HepG2 (cell line): ENCODE results near the gene COMMD10. TPM values are rescaled to one million over a fixed set of nuclear protein-coding genes. Genes with fewer than 3 reads are reported as not detected.

Experiments used
- ATAC-seq: fragments of 200-7000 bp; cut with Tn5 transposase; 3 replicates; pipeline ENCODE4 v1.9.1; 2020; ENCODE audit warnings: mild to moderate bottlenecking, moderate library complexity
- BruUV-seq: library from RNA; stranded (reverse); fragments of 400-500 nt; replicated peaks from 2 replicates; lab custom pipeline; 2021; lab: Mats Ljungman, UMichigan
- CTCF ChIA-PET: fragments of 300-600 bp; formaldehyde crosslinking; extraction: SDS; loops from one replicate; lab custom pipeline; 2021; ENCODE audit warnings: low total read pairs, inconsistent platforms, low intra/inter-chr PET ratio; lab: Yijun Ruan, JAX
- POLR2A ChIA-PET: fragments of 350-600 bp; sonication (Branson Sonifier 250); formaldehyde crosslinking; loops from one replicate; lab custom pipeline; 2020; ENCODE audit warnings: antibody characterized with exemption, inconsistent platforms; lab: Yijun Ruan, JAX
- DNase-seq: peaks from one replicate; pipeline ENCODE4 v3.0.0-alpha.2; 2015; ENCODE audit warnings: low spot score
- FAIRE-seq: peaks from 3 replicates; lab custom pipeline; 2011; peaks lifted over from hg19 to GRCh38; lab: Jason Lieb, UNC
- H2AFZ ChIP-seq: one replicate; pipeline ENCODE4 v1.6.1; 2011; ENCODE audit warnings: low read length, inconsistent platforms
- H3K27ac ChIP-seq: fragments of 300-600 bp; 3 replicates; pipeline ENCODE4 v1.8.0; 2011; ENCODE audit warnings: mixed run types, mild to moderate bottlenecking, mixed read lengths, low read length, inconsistent platforms; ENCODE audit not compliant: insufficient read depth; ENCODE audit errors: extremely low read length
- H3K27me3 ChIP-seq, 2 experiments: fragments of 200-600 bp in 1 of 2; 2 replicates in 1 of 2; 3 replicates in 1 of 2; pipeline versions ENCODE4 v1.6.0 to v1.8.0; 2011; ENCODE audit warnings: low read length in 2 of 2, mild to moderate bottlenecking in 2 of 2, moderate library complexity in 2 of 2, inconsistent platforms in 1 of 2; ENCODE audit not compliant: insufficient read depth in 2 of 2, control insufficient read depth in 1 of 2
- H3K36me3 ChIP-seq, 2 experiments: fragments of 200-600 bp in 1 of 2; replicated peaks in 1 of 2; 2 replicates in 1 of 2; 3 replicates in 1 of 2; pipeline versions ENCODE4 v1.5.1 to v1.8.0; 2011; ENCODE audit warnings: low read length in 2 of 2, inconsistent platforms in 1 of 2; ENCODE audit not compliant: insufficient read depth in 2 of 2, control insufficient read depth in 1 of 2
- H3K4me1 ChIP-seq: 2 replicates; pipeline ENCODE4 v1.5.1; 2012; ENCODE audit warnings: low read length, inconsistent platforms; ENCODE audit not compliant: insufficient read depth
- H3K4me2 ChIP-seq: 2 replicates; pipeline ENCODE4 v1.6.0; 2011; ENCODE audit warnings: low read depth, low read length, inconsistent platforms
- H3K4me3 ChIP-seq, 3 experiments: fragments of 200-600 bp in 1 of 3; sonication (generic), shearing (Covaris generic) in 1 of 3; replicated peaks in 1 of 3; 2 replicates each; pipeline ENCODE4 v1.5.1; 2011 to 2016; ENCODE audit warnings: low read length in 3 of 3, inconsistent platforms in 2 of 3, low read depth in 2 of 3, mild to moderate bottlenecking in 2 of 3, control low read depth in 1 of 3, mixed read lengths in 1 of 3; ENCODE audit not compliant: insufficient read depth in 1 of 3
- H3K79me2 ChIP-seq: one replicate; pipeline ENCODE4 v1.6.1; 2011; ENCODE audit warnings: low read length, inconsistent platforms; ENCODE audit not compliant: insufficient read depth
- H3K9ac ChIP-seq: 2 replicates; pipeline ENCODE4 v1.6.0; 2011; ENCODE audit warnings: mild to moderate bottlenecking, low read depth, low read length, inconsistent platforms; ENCODE audit not compliant: insufficient read depth
- H3K9me3 ChIP-seq: 2 replicates; pipeline ENCODE4 v1.5.1; 2012; ENCODE audit warnings: mild to moderate bottlenecking, low read length
- H4K20me1 ChIP-seq: 2 replicates; pipeline ENCODE4 v1.6.0; 2011; ENCODE audit warnings: inconsistent platforms, mild to moderate bottlenecking, low read length, moderate library complexity; ENCODE audit not compliant: insufficient read depth
- CREB1 ChIP-seq, 2 experiments: fragments of 450-650 bp in 1 of 2; IDR thresholded peaks; 2 replicates each; pipeline ENCODE4 v1.6.1; 2016 to 2017; ENCODE audit warnings: control low read depth in 1 of 2, mild to moderate bottlenecking in 1 of 2, missing compliant biosample characterization in 1 of 2, missing genetic modification characterization in 1 of 2
- ETV6 ChIP-seq: sonication (generic); formaldehyde crosslinking; conservative IDR thresholded peaks from 2 replicates; pipeline ENCODE4 v1.4.0; 2020; ENCODE audit warnings: missing genetic modification reagents
- JUNB ChIP-seq: sonication (generic); formaldehyde crosslinking; IDR thresholded peaks from 2 replicates; pipeline ENCODE4 v1.8.0; 2022; ENCODE audit warnings: missing genetic modification reagents, mild to moderate bottlenecking, borderline replicate concordance
- KLF12 ChIP-seq: sonication (generic); formaldehyde crosslinking; IDR thresholded peaks from 2 replicates; pipeline ENCODE4 v1.4.0; 2020; ENCODE audit warnings: missing genetic modification reagents, borderline replicate concordance
- NKX3-1 ChIP-seq: sonication (generic); formaldehyde crosslinking; IDR thresholded peaks from 2 replicates; pipeline ENCODE4 v1.5.0; 2020; ENCODE audit warnings: missing genetic modification reagents
- RFXAP ChIP-seq: sonication (generic); formaldehyde crosslinking; IDR thresholded peaks from 2 replicates; pipeline ENCODE4 v1.4.0; 2020; ENCODE audit warnings: missing genetic modification reagents, borderline replicate concordance
- SRF ChIP-seq: IDR thresholded peaks from 2 replicates; pipeline ENCODE4 v1.6.1; 2011; ENCODE audit warnings: mild to moderate bottlenecking, low read depth, low read length, moderate library complexity
- ZKSCAN5 ChIP-seq: sonication (generic); formaldehyde crosslinking; IDR thresholded peaks from 2 replicates; pipeline ENCODE4 v1.5.1; 2020; ENCODE audit warnings: mild to moderate bottlenecking, missing genetic modification reagents
- ZNF256 ChIP-seq: sonication (generic); formaldehyde crosslinking; conservative IDR thresholded peaks from 2 replicates; pipeline ENCODE4 v1.4.0; 2020; ENCODE audit warnings: missing genetic modification reagents
- ZNF282 ChIP-seq: fragments of 450-650 bp; IDR thresholded peaks from 2 replicates; pipeline ENCODE4 v1.6.1; 2018; ENCODE audit not compliant: partially characterized antibody
- ZNF772 ChIP-seq: sonication (generic); formaldehyde crosslinking; IDR thresholded peaks from 2 replicates; pipeline ENCODE4 v1.5.0; 2020; ENCODE audit warnings: mild to moderate bottlenecking, missing genetic modification reagents
- ZNF777 ChIP-seq: sonication (generic); formaldehyde crosslinking; IDR thresholded peaks from 2 replicates; pipeline ENCODE4 v1.4.0; 2020; ENCODE audit warnings: missing genetic modification reagents
- ZNF879 ChIP-seq: sonication (generic); formaldehyde crosslinking; IDR thresholded peaks from 2 replicates; pipeline ENCODE4 v1.8.1; 2023; ENCODE audit warnings: missing genetic modification reagents
- WGBS: methylation state at CpG from one replicate; pipeline ENCODE4 v1.1.6; 2017; ENCODE audit warnings: low lambda C conversion rate; 5-methylcytosine and 5-hydroxymethylcytosine counted together
- in situ Hi-C: cut with HindIII; loops from 2 replicates; pipeline ENCODE4 v1.10.0; 2017; ENCODE audit warnings: low pct_unique_long_range_greater_than_20kb; ENCODE audit not compliant: extremely low pct_ligation_motif_present
- intact Hi-C: fragments of 100-400 bp; cut with micrococcal nuclease; formaldehyde crosslinking; loops from one replicate; pipeline ENCODE4 v1.10.0; 2022; ENCODE audit not compliant: unreplicated experiment
- polyA plus RNA-seq, 8 experiments: library from polyadenylated mRNA; depleted of rRNA in 3 of 8; stranded (reverse) in 7 of 8; unstranded in 1 of 8; fragments of >200 nt; fragmentation: Illumina TruSeq in 4 of 8; extraction: Trizol in 4 of 8; gene quantifications; 2 replicates each; pipeline versions ENCODE4 v1.2.1 to v1.2.3, GENCODE V29; 2011 to 2016; ENCODE audit warnings: low read depth in 4 of 8, missing spikeins in 1 of 8, mixed read lengths in 1 of 8; ENCODE audit not compliant: insufficient read depth in 1 of 8
- small RNA-seq, 3 experiments: library from RNA; depleted of rRNA; stranded (forward); fragments of <200 nt; gene quantifications; one replicate each; pipeline ENCODE3, GENCODE V24; 2012; ENCODE audit warnings: low read depth in 2 of 3, low replicate concordance in 1 of 3; ENCODE audit not compliant: insufficient read length in 3 of 3, insufficient read depth in 2 of 3
- total RNA-seq, 5 experiments: library from RNA; depleted of rRNA; stranded (reverse); fragments of >200 nt; fragmentation: Illumina TruSeq; extraction: Trizol; gene quantifications; 2 replicates each; pipeline ENCODE4 v1.2.3, GENCODE V29; 2016; ENCODE audit warnings: low read depth in 1 of 5
- TF ChIP-seq, protein P1 (sequence below): sonication (generic); formaldehyde crosslinking; conservative IDR thresholded peaks from 2 replicates; pipeline ENCODE4 v1.4.0; 2020; ENCODE audit warnings: missing genetic modification reagents
- TF ChIP-seq, protein P2 (sequence below): sonication (generic); formaldehyde crosslinking; IDR thresholded peaks from 2 replicates; pipeline ENCODE4 v1.5.1; 2020; ENCODE audit warnings: mild to moderate bottlenecking, missing genetic modification reagents, borderline replicate concordance

Gene COMMD10
- total and polyA plus RNA-seq, 2 of the 13 experiments (the other 11 are each of a cell fraction or from before 2014, with no cell fraction given): 16.9 to 39.3 TPM

DNA sequence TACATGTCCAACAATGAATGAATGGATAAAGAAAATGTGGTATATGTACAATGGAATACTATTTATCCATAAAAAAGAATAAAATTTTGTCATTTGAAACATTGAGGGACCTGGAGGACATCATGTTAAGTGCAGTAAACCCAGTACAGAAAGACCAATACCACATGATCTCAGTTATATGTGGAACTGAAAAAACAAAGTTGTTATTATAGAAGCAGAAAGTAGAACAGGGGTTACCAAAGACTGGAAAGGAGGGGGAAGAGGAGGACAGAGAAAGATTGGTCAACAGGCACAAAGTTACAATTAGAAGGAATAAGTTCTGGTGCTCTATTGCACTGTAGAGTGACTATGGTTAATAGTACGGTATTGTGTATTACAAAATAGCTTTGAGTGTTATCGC is 256.0 kb downstream of the COMMD10 start:
- in situ Hi-C loops (no loop called here), intact Hi-C loops (no loop called here)
- Histone ChIP-seq H3K4me1 (no peaks in the 10 kb centered on the region), H2AFZ (no peak overlapping the region), H3K4me2 (no peak overlapping the region), H3K4me3 (no peak overlapping the region), H3K79me2 (no peaks in the 10 kb centered on the region), H3K27me3 (no peaks in the 10 kb centered on the region), H3K36me3 (no peaks in the 10 kb centered on the region), H3K9ac (no peak overlapping the region), H4K20me1 (no peaks in the 10 kb centered on the region), H3K27ac (no peak overlapping the region), H3K9me3 (peaks cover 5% of the 10 kb centered on the region; the same call in 1 of the 2 replicates)
- BruUV-seq: no TSS peak
- DNase-seq: no peak
- no peak for FAIRE-seq
- no peak for TF ChIP-seq ZNF282
- TF ChIP-seq, protein P1, sequence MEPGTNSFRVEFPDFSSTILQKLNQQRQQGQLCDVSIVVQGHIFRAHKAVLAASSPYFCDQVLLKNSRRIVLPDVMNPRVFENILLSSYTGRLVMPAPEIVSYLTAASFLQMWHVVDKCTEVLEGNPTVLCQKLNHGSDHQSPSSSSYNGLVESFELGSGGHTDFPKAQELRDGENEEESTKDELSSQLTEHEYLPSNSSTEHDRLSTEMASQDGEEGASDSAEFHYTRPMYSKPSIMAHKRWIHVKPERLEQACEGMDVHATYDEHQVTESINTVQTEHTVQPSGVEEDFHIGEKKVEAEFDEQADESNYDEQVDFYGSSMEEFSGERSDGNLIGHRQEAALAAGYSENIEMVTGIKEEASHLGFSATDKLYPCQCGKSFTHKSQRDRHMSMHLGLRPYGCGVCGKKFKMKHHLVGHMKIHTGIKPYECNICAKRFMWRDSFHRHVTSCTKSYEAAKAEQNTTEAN (CRISPR knock-in tag): no peak
- no peak for TF ChIP-seq CREB1 (IDR thresholded peaks at IDR 0.05)
- no peak for TF ChIP-seq CREB1 (CRISPR knock-in tag; IDR thresholded peaks at IDR 0.05)
- TF ChIP-seq JUNB (CRISPR knock-in tag): no peak
- TF ChIP-seq ZKSCAN5 (CRISPR knock-in tag): no peak
- TF ChIP-seq NKX3-1 (CRISPR knock-in tag): no peak
- TF ChIP-seq ZNF772 (CRISPR knock-in tag): no peak
- no peak for TF ChIP-seq ZNF777 (CRISPR knock-in tag)
- TF ChIP-seq RFXAP (CRISPR knock-in tag): no peak
- TF ChIP-seq, protein P2, sequence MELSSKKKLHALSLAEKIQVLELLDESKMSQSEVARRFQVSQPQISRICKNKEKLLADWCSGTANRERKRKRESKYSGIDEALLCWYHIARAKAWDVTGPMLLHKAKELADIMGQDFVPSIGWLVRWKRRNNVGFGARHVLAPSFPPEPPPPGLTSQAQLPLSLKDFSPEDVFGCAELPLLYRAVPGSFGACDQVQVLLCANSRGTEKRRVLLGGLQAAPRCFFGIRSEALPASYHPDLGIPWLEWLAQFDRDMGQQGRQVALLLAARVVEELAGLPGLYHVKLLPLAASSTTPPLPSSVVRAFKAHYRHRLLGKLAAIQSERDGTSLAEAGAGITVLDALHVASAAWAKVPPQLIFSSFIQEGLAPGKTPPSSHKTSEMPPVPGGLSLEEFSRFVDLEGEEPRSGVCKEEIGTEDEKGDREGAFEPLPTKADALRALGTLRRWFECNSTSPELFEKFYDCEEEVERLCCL (CRISPR knock-in tag): no peak
- TF ChIP-seq ETV6 (CRISPR knock-in tag): no peak
- TF ChIP-seq KLF12 (CRISPR knock-in tag): no peak
- no peak for TF ChIP-seq SRF
- no peak for TF ChIP-seq ZNF256
- TF ChIP-seq ZNF879: no peak
- no peak for ATAC-seq
- CTCF ChIA-PET: no interaction called here
- POLR2A ChIA-PET: no interaction called here
- 73% methylated on average over 2 of the region's 2 CpGs for WGBS

Small RNA genes lying within 50 kb of the gene (small RNA-seq; reads per million reads assigned to genes)
- gene HMGN2P27 (0 reads per million in 3 experiments), gene RNU6-644P (0 reads per million in 3 experiments)

Other genes with a start within 250 kb of the COMMD10 start
- gene ATG12, start 243.5 kb upstream of the COMMD10 start, total RNA-seq (2016; rRNA removed; fragmentation: Illumina TruSeq; extraction: Trizol): 45.1 and 46.4 TPM in 2 replicates
- gene ATG12, start 243.5 kb upstream of the COMMD10 start, polyA plus RNA-seq (2011; rRNA removed): 46.5 and 58.1 TPM in 2 replicates
- gene AP3S1, start 243.1 kb upstream of the COMMD10 start, total RNA-seq (2016; rRNA removed; fragmentation: Illumina TruSeq; extraction: Trizol): 85.9 and 88.8 TPM in 2 replicates
- 28.5 and 50.5 TPM in 2 replicates for gene AP3S1, start 243.1 kb upstream of the COMMD10 start, polyA plus RNA-seq (2011; rRNA removed)
- 0.09 and 0.14 TPM in 2 replicates for gene LVRN, start 122.5 kb upstream of the COMMD10 start, total RNA-seq (2016; rRNA removed; fragmentation: Illumina TruSeq; extraction: Trizol)
- gene LVRN, start 122.5 kb upstream of the COMMD10 start, polyA plus RNA-seq (2011; rRNA removed): 0.20 and 0.44 TPM in 2 replicates
- not detected in 2 replicates for gene ARL14EPL, start 52.6 kb upstream of the COMMD10 start, total RNA-seq (2016; rRNA removed; fragmentation: Illumina TruSeq; extraction: Trizol)
- not detected in 2 replicates for gene ARL14EPL, start 52.6 kb upstream of the COMMD10 start, polyA plus RNA-seq (2011; rRNA removed)